ENCODE results near the gene NGEF.

GRCh38 chr2:233049194-233049761 is 36.2 kb upstream of the NGEF start:
- TF ChIP-seq ESRRA (CRISPR knock-in tag; IDR thresholded peaks at IDR 0.05; ENCODE audit: borderline replicate concordance) (no peak), CTCF (IDR thresholded peaks at IDR 0.05) (no peak), TEAD4 (CRISPR knock-in tag; IDR thresholded peaks at IDR 0.05) (no peak), ZNF263 (CRISPR knock-in tag; IDR thresholded peaks at IDR 0.05; ENCODE audit: low read depth) (no peak), CREM (CRISPR knock-in tag; IDR thresholded peaks at IDR 0.05) (no peak), ETV6 (CRISPR knock-in tag; IDR thresholded peaks at IDR 0.05) (no peak), GTF2I (CRISPR knock-in tag; conservative IDR thresholded peaks at IDR 0.05) (no peak)
